Epidermal melanocyte (primary cell): Measurements from ENCODE around the gene TPCN1.

ENCODE experiments used
- DNase-seq: peaks from one replicate; pipeline ENCODE4 v3.0.0; 2011; ENCODE audit warnings: low spot score; ENCODE audit not compliant: insufficient read length

TPCN1 gene

GRCh38 chr12:113240395-113240794, 19.1 kb downstream of the TPCN1 start:
- DNase-seq = no peak

- peak; percentile 68 for DNase-seq
These were observed 20.1 kb downstream of the TPCN1 start for GRCh38 chr12:113241191-113242025.

GRCh38 chr12:113242026-113242418, 20.8 kb downstream of the TPCN1 start:
- DNase-seq = no peak

- no peak for DNase-seq
These were observed 21.3 kb downstream of the TPCN1 start for GRCh38 chr12:113242560-113242959.

GRCh38 chr12:113244047-113244460, 22.8 kb downstream of the TPCN1 start:
- DNase-seq = peak; percentile 50

GRCh38 chr12:113244478-113244958, 23.3 kb downstream of the TPCN1 start:
- DNase-seq = no peak

- peak; percentile 61 for DNase-seq
These were observed 24.6 kb downstream of the TPCN1 start for GRCh38 chr12:113245695-113246477.

GRCh38 chr12:113246478-113247122, 25.3 kb downstream of the TPCN1 start:
- no peak for DNase-seq

- no peak for DNase-seq
These were observed 26.1 kb downstream of the TPCN1 start for GRCh38 chr12:113247123-113248050.

- no peak for DNase-seq
These were observed 27.0 kb downstream of the TPCN1 start for GRCh38 chr12:113248051-113248825.

- DNase-seq = no peak
These were observed 27.7 kb downstream of the TPCN1 start for GRCh38 chr12:113248842-113249435.

GRCh38 chr12:113249546-113249945, 28.3 kb downstream of the TPCN1 start:
- no peak for DNase-seq

- no peak for DNase-seq
These were observed 28.8 kb downstream of the TPCN1 start for GRCh38 chr12:113250045-113250444.

GRCh38 chr12:113251404-113252070, 30.3 kb downstream of the TPCN1 start:
- no peak for DNase-seq

GRCh38 chr12:113252494-113252893, 31.2 kb downstream of the TPCN1 start:
- no peak for DNase-seq

- DNase-seq = no peak
These were observed 32.4 kb downstream of the TPCN1 start for GRCh38 chr12:113253532-113254285.

GRCh38 chr12:113254298-113254697, 33.0 kb downstream of the TPCN1 start:
- DNase-seq = no peak

GRCh38 chr12:113257564-113257963, 36.3 kb downstream of the TPCN1 start:
- DNase-seq = no peak
